Esophagus muscularis mucosa (tissue), 4 donors: ENCODE results near the gene POC5. TPM values are rescaled to one million over a fixed set of nuclear protein-coding genes. Genes with fewer than 3 reads are reported as not detected.

Source experiments
- DNase-seq: peaks from one replicate; pipeline ENCODE4 v3.0.0-alpha.2; 2017; ENCODE audit errors: extremely low spot score
- H3K27ac ChIP-seq, 4 donors: fragments of 200-600 bp; sonication (generic); replicated peaks in 1 of 4; 1 replicate in 3 of 4; 2 replicates in 1 of 4; pipeline ENCODE4 v1.5.1; 2016 to 2019; ENCODE audit warnings: mild to moderate bottlenecking in 1 of 4
- H3K27me3 ChIP-seq, 4 donors: fragments of 200-600 bp; sonication (generic); one replicate each; pipeline versions ENCODE4 v1.5.1 to v1.6.0; 2016 to 2019
- H3K36me3 ChIP-seq, 4 donors: fragments of 200-600 bp; sonication (generic); one replicate each; pipeline ENCODE4 v1.5.1; 2016 to 2019
- H3K4me1 ChIP-seq, 4 donors: fragments of 200-600 bp; sonication (generic); one replicate each; pipeline ENCODE4 v1.5.1; 2016 to 2019
- H3K4me3 ChIP-seq, 4 donors: fragments of 200-600 bp; sonication (generic); 1 replicate in 2 of 4; 2 replicates in 2 of 4; pipeline ENCODE4 v1.5.1; 2016 to 2019; ENCODE audit warnings: mild to moderate bottlenecking in 4 of 4, moderate library complexity in 1 of 4
- H3K9me3 ChIP-seq, 4 donors: fragments of 200-600 bp; sonication (generic); 1 replicate in 3 of 4; 2 replicates in 1 of 4; pipeline ENCODE4 v1.5.1; 2016 to 2019
- CTCF ChIP-seq, 3 experiments: fragments of 200-600 bp in 2 of 3; fragments of 450-650 bp in 1 of 3; sonication (generic) in 2 of 3; IDR thresholded peaks; one replicate each; pipeline ENCODE4 v1.5.1; 2017 to 2019; ENCODE audit warnings: antibody characterized with exemption in 3 of 3, mild to moderate bottlenecking in 2 of 3, moderate library complexity in 1 of 3
- EP300 ChIP-seq: sonication (generic); formaldehyde crosslinking; IDR thresholded peaks from one replicate; pipeline ENCODE4 v1.6.1; 2017; ENCODE audit warnings: antibody characterized with exemption
- POLR2A ChIP-seq: fragments of 450-650 bp; IDR thresholded peaks from one replicate; pipeline ENCODE4 v1.6.1; 2017; ENCODE audit warnings: antibody characterized with exemption, moderate library complexity, mild to moderate bottlenecking, low read depth
- POLR2AphosphoS5 ChIP-seq, 2 donors: sonication (generic); formaldehyde crosslinking; IDR thresholded peaks; one replicate each; pipeline ENCODE4 v1.6.1; 2017; ENCODE audit warnings: antibody characterized with exemption in 2 of 2
- WGBS: methylation state at CpG from one replicate; pipeline ENCODE4 v1.1.5; 2018; 5-methylcytosine and 5-hydroxymethylcytosine counted together
- intact Hi-C: fragments of 100-400 bp; cut with DNase I; formaldehyde crosslinking; loops from one replicate; pipeline ENCODE4 v1.15.1; 2023
- total RNA-seq, 4 donors: library from RNA; depleted of rRNA; stranded (reverse); fragments of >200 nt; gene quantifications; one replicate each; pipeline versions ENCODE4 v1.1.0 to v1.2.1, GENCODE V29; 2016

POC5 gene
- total RNA-seq, 4 donors from 2014 or later = 6.0 to 13.7 (median 8.0) TPM

- no peak for DNase-seq
- WGBS = 34% methylated on average over 2 of the region's 2 CpGs
- peak overlapping the region; percentile 14 to 64 (median 30) for H3K27ac ChIP-seq
- no peaks in the 10 kb centered on the region for H3K9me3 ChIP-seq
- intact Hi-C loops = loop anchor here (5.0 to 10.0 kb wide), 3 partner anchors 344 to 626 kb away; partner anchors contain the start of genes ANKRD31, GCNT4 and HMGCR
- peaks cover 0 to 20% (median 12%) of the 10 kb centered on the region in 4 donors for H3K4me1 ChIP-seq
- peaks cover 0 to 25% (median 13%) of the 10 kb centered on the region in 4 donors for H3K36me3 ChIP-seq
- H3K27me3 ChIP-seq = no peaks in the 10 kb centered on the region
- peak; percentile 72 to 93 (median 80) for TF ChIP-seq CTCF (IDR thresholded peaks at IDR 0.05)
- TF ChIP-seq EP300 = no peak
- no peak for TF ChIP-seq POLR2A
- TF ChIP-seq POLR2AphosphoS5 (IDR thresholded peaks at IDR 0.05) = no peak
- peak overlapping the region in 1 of 4 donors; percentile 3 for H3K4me3 ChIP-seq
Observed at GRCh38 chr5:75681125-75681830, 36.0 kb downstream of the POC5 start.

GRCh38 chr5:75678155-75678554 lies 39.1 kb downstream of the POC5 start:
- intact Hi-C loops = no loop called here
- WGBS = 83% methylated on average over 3 of the region's 3 CpGs
- no peak for DNase-seq
- H3K36me3 ChIP-seq = peaks cover 0 to 22% (median 10%) of the 10 kb centered on the region in 4 donors
- no peak overlapping the region for H3K27ac ChIP-seq
- no peaks in the 10 kb centered on the region for H3K27me3 ChIP-seq
- TF ChIP-seq CTCF (IDR thresholded peaks at IDR 0.05) (no peak), EP300 (no peak), POLR2A (no peak), POLR2AphosphoS5 (IDR thresholded peaks at IDR 0.05) (no peak)
- H3K4me3 ChIP-seq = no peak overlapping the region
- no peaks in the 10 kb centered on the region for H3K9me3 ChIP-seq
- peaks cover 0 to 20% (median 12%) of the 10 kb centered on the region in 4 donors for H3K4me1 ChIP-seq

GRCh38 chr5:75677607-75678006 lies 39.6 kb downstream of the POC5 start:
- intact Hi-C loops = no loop called here
- H3K9me3 ChIP-seq = no peaks in the 10 kb centered on the region
- 59% methylated on average over 1 of the region's 1 CpG for WGBS

GRCh38 chr5:75675783-75676182 lies 41.5 kb downstream of the POC5 start:
- 100% methylated on average over 1 of the region's 1 CpG for WGBS
- TF ChIP-seq EP300 = no peak
- no peak for TF ChIP-seq POLR2A
- no peak for TF ChIP-seq POLR2AphosphoS5 (IDR thresholded peaks at IDR 0.05)
- TF ChIP-seq CTCF (IDR thresholded peaks at IDR 0.05) = no peak
- H3K36me3 ChIP-seq = peaks cover 0 to 31% (median 13%) of the 10 kb centered on the region in 4 donors
- no peak for DNase-seq
- no peaks in the 10 kb centered on the region for H3K9me3 ChIP-seq
- H3K4me1 ChIP-seq = peaks cover 0 to 1% (median under 1%) of the 10 kb centered on the region in 4 donors
- no peaks in the 10 kb centered on the region for H3K27me3 ChIP-seq
- H3K27ac ChIP-seq = no peak overlapping the region
- intact Hi-C loops = no loop called here
- no peak overlapping the region for H3K4me3 ChIP-seq

More at GRCh38 chr5:75677607-75678006, 39.6 kb downstream of the POC5 start:
- no peaks in the 10 kb centered on the region for H3K27me3 ChIP-seq
- no peak overlapping the region for H3K4me3 ChIP-seq
- no peak overlapping the region for H3K27ac ChIP-seq
- TF ChIP-seq CTCF (IDR thresholded peaks at IDR 0.05) = no peak
- TF ChIP-seq EP300 = no peak
- no peak for DNase-seq
- peaks cover 0 to 18% (median 11%) of the 10 kb centered on the region in 4 donors for H3K4me1 ChIP-seq
- peaks cover 0 to 28% (median 12%) of the 10 kb centered on the region in 4 donors for H3K36me3 ChIP-seq
